Testis (tissue), 3 donors: ENCODE results near the gene REG1B. TPM values are rescaled to one million over a fixed set of nuclear protein-coding genes. Genes with fewer than 3 reads are reported as not detected.
"Not testable (repeated sequence)": the region's sequence is repeated elsewhere in the genome, so short reads cannot be mapped to it uniquely, and the experiment has no call there.

Source experiments
- DNase-seq: peaks from one replicate; pipeline ENCODE4 v3.0.0-alpha.2; 2019
- H3K27ac ChIP-seq, 2 donors: fragments of 200-600 bp; sonication (generic); one replicate each; pipeline ENCODE4 v1.5.1; 2019
- H3K27me3 ChIP-seq: fragments of 200-600 bp; sonication (generic); one replicate; pipeline ENCODE4 v1.5.1; 2019
- H3K36me3 ChIP-seq: fragments of 200-600 bp; sonication (generic); one replicate; pipeline ENCODE4 v1.5.1; 2017; ENCODE audit warnings: low read depth; ENCODE audit errors: missing control alignments
- H3K4me1 ChIP-seq: fragments of 200-600 bp; sonication (generic); one replicate; pipeline ENCODE4 v1.5.1; 2019
- H3K4me3 ChIP-seq, 2 donors: fragments of 200-600 bp; sonication (generic); one replicate each; pipeline ENCODE4 v1.5.1; 2017 to 2019
- H3K9me3 ChIP-seq: fragments of 200-600 bp; sonication (generic); one replicate; pipeline ENCODE4 v1.5.1; 2017
- CTCF ChIP-seq, 3 experiments: fragments of 450-650 bp in 2 of 3; fragments of 200-600 bp in 1 of 3; sonication (generic) in 1 of 3; IDR thresholded peaks; one replicate each; pipeline ENCODE4 v1.5.1; 2016 to 2019; ENCODE audit warnings: antibody characterized with exemption in 3 of 3, mild to moderate bottlenecking in 2 of 3, moderate library complexity in 1 of 3
- POLR2A ChIP-seq: fragments of 450-650 bp; IDR thresholded peaks from one replicate; pipeline ENCODE4 v1.6.1; 2017; ENCODE audit warnings: antibody characterized with exemption, mild to moderate bottlenecking, moderate library complexity
- WGBS, 2 donors: methylation state at CpG; one replicate each; pipeline ENCODE4 v1.1.5; 2018; 5-methylcytosine and 5-hydroxymethylcytosine counted together
- intact Hi-C: fragments of 100-400 bp; cut with DNase I; formaldehyde crosslinking; loops from one replicate; pipeline ENCODE4 v1.15.1; 2023; ENCODE audit warnings: low total_unique reads
- polyA plus RNA-seq: library from polyadenylated mRNA; stranded (reverse); fragments of 350-450 nt; fragmentation: Illumina TruSeq; extraction: RNeasy Lipid Tissue Mini Kit (QIAGEN cat#74804); gene quantifications from one replicate; pipeline ENCODE4 v1.2.3, GENCODE V29; 2014; ENCODE audit warnings: low read depth, low replicate concordance; ENCODE audit not compliant: insufficient read depth
- total RNA-seq, 2 donors: library from RNA; depleted of rRNA; stranded (reverse); fragments of >200 nt; gene quantifications; one replicate each; pipeline ENCODE4 v1.2.3, GENCODE V29; 2016

The REG1B gene
- total and polyA plus RNA-seq, 3 donors from 2014 or later = not detected

GRCh38 chr2:79082987-79083386 lies 4.8 kb downstream of the REG1B start:
- WGBS, 2 donors = 85 to 94% methylated on average over 2 to 5 of the region's 5 CpGs
- no peak for DNase-seq
- no peak overlapping the region for H3K27ac ChIP-seq
- H3K27me3 ChIP-seq = no peaks in the 10 kb centered on the region
- no peaks in the 10 kb centered on the region for H3K4me1 ChIP-seq
- intact Hi-C loops = no loop called here
- H3K9me3 ChIP-seq = no peaks in the 10 kb centered on the region
- H3K36me3 ChIP-seq = no peaks in the 10 kb centered on the region
- TF ChIP-seq POLR2A (no peak), CTCF (IDR thresholded peaks at IDR 0.05) (no peak)
- H3K4me3 ChIP-seq = no peak overlapping the region

GRCh38 chr2:79071078-79071477 lies 16.7 kb downstream of the REG1B start:
- TF ChIP-seq CTCF (IDR thresholded peaks at IDR 0.05) (no peak), POLR2A (no peak)
- H3K27ac ChIP-seq = no peak overlapping the region
- WGBS, 2 donors = 87 to 88% methylated on average over 2 of the region's 2 CpGs
- intact Hi-C loops = no loop called here
- no peaks in the 10 kb centered on the region for H3K4me1 ChIP-seq
- H3K9me3 ChIP-seq = no peaks in the 10 kb centered on the region
- no peaks in the 10 kb centered on the region for H3K36me3 ChIP-seq
- no peaks in the 10 kb centered on the region for H3K27me3 ChIP-seq
- no peak overlapping the region for H3K4me3 ChIP-seq
- no peak for DNase-seq

DNA sequence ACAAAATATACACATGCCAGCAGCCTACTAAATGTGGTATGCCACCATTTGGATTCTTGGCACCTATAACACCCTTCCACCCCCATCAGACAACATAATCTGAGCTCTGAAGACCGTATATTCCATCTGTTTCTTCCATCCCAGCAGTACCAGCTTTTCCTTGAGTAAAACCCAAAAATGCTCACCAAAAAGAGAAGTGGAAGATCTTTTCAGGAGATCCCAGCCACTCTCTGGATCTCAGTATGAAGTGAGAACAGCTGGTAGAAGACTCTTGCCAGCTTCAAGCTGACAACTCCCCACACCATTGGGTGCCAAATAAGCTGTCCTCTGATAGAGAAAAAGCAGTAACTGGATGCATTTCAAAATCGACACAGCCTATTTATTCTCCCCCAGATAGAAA lies 22.6 kb downstream of the REG1B start:
- TF ChIP-seq POLR2A (no peak), CTCF (IDR thresholded peaks at IDR 0.05) (no peak)
- WGBS, 2 donors = 58 to 76% methylated on average over 2 of the region's 2 CpGs
- no peak for DNase-seq

DNA sequence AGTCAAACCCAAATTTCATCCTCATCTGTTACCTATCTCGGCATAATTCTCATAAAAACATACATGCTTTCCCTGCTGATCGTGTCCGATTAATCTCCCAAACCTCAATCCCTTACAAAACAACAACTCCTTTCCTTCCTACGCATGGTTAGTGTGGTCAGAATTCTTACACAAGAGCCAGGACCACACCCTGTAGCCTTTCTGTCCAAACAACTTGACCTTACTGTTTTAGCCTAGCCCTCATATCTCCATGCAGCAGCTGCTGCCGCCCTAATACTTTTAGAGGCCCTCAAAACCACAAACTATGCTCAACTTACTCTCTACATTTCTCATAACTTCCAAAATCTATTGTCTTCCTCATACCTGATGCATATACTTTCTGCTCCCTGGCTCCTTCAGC lies 33.0 kb downstream of the REG1B start:
- H3K27me3 ChIP-seq, H3K27ac ChIP-seq, H3K4me1 ChIP-seq, DNase-seq, H3K9me3 ChIP-seq, H3K36me3 ChIP-seq, intact Hi-C loops, H3K4me3 ChIP-seq: not testable (repeated sequence)
- WGBS, 2 donors = 84 to 90% methylated on average over 5 of the region's 5 CpGs

More for the DNA sequence above, 22.6 kb downstream of the REG1B start:
- Histone ChIP-seq H3K9me3 (no peaks in the 10 kb centered on the region), H3K27me3 (no peaks in the 10 kb centered on the region), H3K4me1 (no peaks in the 10 kb centered on the region), H3K4me3 (no peak overlapping the region), H3K27ac (no peak overlapping the region), H3K36me3 (no peaks in the 10 kb centered on the region)
- intact Hi-C loops = no loop called here

GRCh38 chr2:79053486-79053885 lies 34.3 kb downstream of the REG1B start:
- H3K4me3 ChIP-seq, H3K4me1 ChIP-seq, DNase-seq, H3K27ac ChIP-seq, H3K27me3 ChIP-seq, H3K9me3 ChIP-seq, H3K36me3 ChIP-seq, intact Hi-C loops: not testable (repeated sequence)
- WGBS, 2 donors = 60 to 86% methylated on average over 4 to 5 of the region's 5 CpGs

- no peaks in the 10 kb centered on the region for H3K27me3 ChIP-seq
- H3K4me3 ChIP-seq = no peak overlapping the region
- no peaks in the 10 kb centered on the region for H3K9me3 ChIP-seq
- 27 to 37% methylated on average over 1 of the region's 1 CpG for WGBS, 2 donors
- DNase-seq = no peak
- no peaks in the 10 kb centered on the region for H3K36me3 ChIP-seq
- H3K4me1 ChIP-seq = no peaks in the 10 kb centered on the region
- intact Hi-C loops = no loop called here
- no peak overlapping the region for H3K27ac ChIP-seq
- TF ChIP-seq CTCF (IDR thresholded peaks at IDR 0.05) (peak; percentile 15 to 51 (median 40)), POLR2A (no peak)
These were observed 46.8 kb downstream of the REG1B start for GRCh38 chr2:79041032-79041448.
